NCI-H446 treated with DMSO at 0.1 percent for 48 hours (cell line): ENCODE measurements around the gene PSMD1.

Experiments
- DNase-seq: peaks from one replicate; lab custom pipeline; 2025; lab: John Stamatoyannopoulos, UW

The PSMD1 gene

DNA sequence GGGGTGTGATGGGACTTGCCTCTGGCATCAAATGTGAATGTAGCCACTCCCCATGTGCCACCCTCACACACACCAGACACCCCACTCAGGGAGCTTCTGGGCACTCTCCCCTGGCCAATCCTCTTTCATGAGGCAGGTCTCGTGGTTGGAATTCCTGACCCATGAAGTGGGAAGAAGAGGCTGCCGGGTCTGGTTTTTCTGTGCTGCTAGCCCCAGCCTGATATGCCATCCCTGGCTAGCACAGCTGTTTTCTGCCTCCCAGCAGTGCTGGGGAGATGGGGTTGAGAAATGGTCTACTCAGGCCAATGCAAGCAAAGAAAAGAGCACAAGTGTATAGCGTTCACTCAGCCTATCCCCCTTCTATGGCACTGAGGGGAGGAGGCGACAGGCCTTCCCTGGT lies 20.5 kb upstream of the PSMD1 start:
- no peak for DNase-seq

DNA sequence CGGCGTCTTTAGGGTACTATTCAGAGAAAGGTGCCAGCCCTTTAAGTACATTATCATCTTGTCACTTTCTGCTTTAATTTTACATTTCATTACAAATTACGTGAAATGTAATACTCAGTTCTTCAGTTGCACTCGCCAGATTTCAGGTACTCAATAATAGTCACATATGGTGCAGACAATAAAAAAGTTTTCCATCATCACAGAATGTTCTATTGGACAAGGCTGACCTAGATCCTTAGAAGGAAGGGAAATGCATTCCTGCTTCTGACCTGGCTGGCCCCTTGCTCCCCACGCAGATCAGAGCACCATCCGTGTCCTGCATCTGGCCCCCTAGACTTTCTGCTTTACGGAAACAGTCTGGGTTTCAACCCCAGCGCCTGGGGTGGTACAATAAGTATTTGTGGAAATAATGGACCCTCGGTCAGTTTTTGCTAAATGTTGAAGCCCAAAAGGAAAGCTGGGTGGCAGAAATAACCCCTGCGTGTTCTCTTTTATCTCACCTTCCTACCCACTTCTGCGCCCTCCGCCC lies 20.0 kb upstream of the PSMD1 start:
- no peak for DNase-seq

DNA sequence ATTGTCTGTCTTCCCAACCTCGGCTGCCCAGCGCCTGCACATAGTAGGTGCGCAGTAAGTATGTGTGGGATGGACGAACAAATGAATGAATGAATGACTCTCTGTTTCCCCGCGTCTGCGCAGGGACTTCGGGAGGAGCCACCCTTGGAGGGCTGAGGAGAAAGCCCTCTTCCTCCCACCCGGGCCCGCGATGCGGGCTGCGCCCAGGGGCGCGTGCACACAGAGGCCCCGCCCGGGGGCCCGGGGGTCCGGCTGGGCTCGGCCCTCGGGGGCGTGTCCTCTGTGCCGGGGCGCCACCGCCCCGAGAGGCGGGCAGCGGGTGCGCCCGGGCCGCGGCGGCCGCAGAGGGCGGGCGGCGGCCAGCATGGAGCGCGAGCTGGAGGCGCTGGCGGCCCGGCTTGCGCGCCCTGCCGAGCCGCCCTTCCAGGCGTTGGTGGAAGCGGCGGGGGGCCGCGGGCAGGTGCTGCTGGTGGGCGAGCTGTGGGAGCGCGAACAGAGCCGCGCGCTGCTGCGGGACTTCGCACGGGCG lies 19.4 kb upstream of the PSMD1 start, which contains the start of gene C2orf72:
Gene C2orf72 (plus strand): TSS at position 322 of the 529 bp plus-strand sequence. CDS start 43 bp downstream, at position 365.
- DNase-seq, result no peak

DNA sequence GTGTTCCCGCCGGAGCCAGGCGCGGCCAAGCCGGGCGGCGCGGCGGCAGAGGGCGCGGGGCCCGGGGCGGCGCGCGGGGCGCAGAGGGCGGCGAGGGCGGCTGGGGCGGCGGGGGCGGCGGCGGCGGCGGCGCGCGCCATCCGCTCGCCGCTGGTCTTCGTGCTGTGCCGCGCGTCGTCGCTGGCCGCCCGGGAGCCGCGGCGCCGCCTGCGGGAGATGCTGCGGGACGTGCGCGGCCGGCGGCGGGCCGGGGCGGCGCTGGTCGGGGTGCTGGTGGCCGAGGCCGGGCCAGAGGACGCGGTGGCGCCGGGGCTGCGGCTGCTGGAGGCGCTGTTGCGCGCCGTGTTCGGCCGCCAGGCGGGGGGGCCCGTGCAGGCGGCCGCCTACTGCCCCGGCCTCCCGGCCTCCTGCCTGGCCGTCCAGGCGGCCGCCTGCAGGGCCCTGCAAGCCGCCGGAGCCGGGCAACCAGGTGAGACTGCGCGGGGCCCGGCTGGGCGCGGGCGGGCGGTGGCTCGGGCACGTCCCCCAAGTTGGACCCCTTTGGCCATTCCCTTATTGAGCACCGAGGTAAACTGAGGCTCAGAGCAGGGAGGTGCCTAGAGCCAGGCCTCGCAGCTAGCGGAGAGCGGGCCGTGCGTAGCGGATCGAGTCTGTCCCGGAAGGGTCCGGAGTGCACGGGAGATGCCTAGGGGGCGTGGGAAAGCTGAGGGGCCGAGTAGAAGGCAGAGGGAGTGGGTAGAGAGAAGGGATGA lies 18.8 kb upstream of the PSMD1 start:
- no peak for DNase-seq

DNA sequence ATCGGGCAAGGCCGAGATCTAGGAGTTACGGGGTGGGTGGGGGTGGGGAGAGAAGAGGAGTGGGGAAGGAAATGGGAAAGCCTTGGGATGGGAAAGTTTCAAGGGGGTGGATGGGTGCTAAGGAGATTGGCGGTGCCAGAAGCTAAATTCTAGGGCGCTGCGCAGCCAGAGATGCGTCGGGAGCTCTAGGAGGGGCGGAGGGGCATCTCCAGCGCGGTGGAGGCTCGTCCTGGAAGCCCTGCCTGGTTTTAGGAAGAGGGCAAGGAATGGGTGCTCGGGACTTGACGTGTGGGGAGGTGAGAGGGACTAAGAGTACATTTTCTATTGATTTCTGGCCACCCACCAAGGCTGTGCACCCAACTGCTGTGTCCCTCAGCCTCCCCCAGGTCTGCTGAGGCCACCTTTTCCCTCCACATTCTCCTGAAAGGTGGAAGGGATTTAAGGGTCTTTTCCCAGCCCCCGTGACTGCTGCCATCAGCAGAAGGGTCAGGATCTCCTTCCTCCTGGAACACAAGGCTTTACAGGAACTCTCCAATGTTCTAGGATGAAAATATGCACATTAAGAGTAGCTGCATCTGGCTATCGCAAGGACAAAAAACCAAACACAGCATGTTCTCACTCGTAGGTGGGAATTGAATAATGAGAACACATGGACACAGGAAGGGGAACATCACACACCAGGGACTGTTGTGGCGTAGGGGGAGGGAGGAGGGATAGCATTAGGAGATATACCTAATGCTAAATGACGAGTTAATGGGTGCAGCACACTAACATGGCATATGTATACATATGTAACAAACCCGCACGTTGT lies 18.0 kb upstream of the PSMD1 start:
- no peak for DNase-seq

DNA sequence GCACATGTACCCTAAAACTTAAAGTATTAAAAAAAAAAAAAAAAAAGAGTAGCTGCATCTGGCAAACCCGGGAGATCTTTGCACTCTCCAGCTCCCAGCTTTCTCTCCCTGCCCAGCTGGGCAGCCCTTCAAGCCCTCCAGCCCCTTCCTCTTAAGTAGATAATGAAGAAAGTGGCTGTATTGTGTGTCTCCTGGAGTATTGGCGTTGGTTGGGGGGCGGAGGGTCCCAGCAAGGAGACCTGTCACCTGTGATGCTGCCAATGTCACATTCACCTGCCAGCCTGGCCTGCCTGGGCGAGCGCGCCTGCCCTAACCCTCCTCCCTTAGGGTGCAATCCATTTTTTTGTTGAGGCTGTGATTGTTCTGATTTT lies 17.4 kb upstream of the PSMD1 start:
- DNase-seq, result no peak

DNA sequence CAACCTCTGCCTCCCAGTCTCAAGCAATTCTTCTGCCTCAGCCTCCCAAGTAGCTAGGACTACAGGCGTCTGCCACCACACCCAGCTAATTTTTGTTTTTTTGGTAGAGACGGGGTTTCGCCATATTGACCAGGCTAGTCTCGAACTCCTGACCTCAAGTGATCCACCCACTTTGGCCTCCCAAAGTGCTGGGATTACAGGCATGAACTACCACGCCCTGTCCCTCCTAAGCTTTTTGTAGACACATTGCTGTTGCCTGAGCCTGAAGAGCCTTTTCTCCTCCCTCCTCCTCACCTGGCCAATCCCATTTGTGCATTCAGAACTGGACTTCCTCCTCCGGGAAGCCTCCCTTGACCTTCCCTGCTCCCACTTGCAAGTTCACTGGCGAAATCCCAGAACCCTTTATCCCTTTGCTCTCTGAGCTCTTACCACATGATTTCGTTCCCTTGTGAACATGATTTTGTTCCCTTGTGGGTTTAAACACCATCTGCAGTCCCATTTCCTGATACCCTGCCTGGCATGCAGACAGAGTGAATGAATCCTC lies 16.8 kb upstream of the PSMD1 start:
- no peak for DNase-seq

DNA sequence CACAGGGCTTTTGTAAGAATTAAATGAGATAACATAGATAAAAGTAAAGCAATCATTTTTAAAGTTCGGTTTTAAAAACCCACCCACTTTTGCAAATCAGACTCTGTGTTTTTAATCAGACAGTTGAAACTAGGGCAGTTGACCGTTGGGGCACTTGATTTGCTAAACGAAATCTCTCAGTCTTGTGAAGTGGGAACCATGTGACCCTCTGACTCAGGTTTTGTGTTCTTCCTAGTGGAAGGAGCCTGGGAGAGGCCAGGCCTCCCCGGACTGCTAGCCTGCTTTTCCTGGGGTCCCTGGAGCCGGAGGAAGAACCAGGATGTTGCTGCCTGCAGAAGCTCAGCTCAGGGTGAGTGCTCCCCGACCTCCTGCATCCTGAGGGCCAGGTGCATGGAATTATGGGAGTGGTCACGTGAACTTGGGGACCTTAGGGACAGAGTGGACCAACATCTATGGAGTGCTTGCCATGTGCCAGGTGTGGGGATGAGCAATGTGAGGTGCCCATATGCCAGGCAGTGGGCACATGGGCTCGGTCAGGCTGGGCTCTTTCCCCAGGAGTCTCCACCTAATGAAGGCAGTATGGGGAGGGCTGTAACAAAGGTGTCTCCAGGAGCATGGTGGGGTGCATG lies 15.5 kb upstream of the PSMD1 start:
- no peak for DNase-seq

DNA sequence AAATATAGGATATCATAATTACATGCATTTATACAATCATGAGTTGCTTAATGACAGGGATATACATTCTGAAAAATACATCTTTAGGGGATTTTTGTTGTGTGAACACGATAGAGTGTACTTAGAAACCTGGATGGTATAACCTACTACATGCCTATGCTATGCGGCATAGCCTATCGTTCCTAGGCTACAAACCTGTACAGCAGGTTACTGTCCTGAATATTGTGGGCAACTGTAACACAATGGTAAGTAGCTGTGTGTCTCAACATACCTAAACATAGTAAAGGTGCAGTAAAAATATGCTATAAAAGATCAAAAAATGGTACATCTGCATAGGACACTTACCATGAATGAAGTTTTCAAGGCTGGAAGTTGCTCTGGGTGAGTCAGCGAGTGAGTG lies 12.9 kb upstream of the PSMD1 start:
- DNase-seq, result no peak

DNA sequence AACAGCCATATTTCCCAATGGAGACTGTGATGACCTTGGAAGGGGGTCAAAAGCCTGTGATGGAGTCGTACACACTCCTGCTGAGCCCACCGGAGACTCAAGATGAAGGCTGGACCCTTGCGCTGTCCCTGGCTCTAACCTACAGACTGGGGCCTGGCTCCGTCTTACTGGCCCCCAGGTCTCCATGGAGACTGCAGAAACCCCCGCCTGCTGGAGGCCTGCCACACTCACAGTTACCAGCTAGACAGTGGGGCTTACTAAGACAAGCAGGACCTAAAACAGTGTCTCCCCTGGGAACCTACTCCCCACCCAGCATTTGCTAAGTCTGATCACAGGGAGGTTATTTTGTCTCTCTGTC lies 9.8 kb upstream of the PSMD1 start:
- no peak for DNase-seq

DNA sequence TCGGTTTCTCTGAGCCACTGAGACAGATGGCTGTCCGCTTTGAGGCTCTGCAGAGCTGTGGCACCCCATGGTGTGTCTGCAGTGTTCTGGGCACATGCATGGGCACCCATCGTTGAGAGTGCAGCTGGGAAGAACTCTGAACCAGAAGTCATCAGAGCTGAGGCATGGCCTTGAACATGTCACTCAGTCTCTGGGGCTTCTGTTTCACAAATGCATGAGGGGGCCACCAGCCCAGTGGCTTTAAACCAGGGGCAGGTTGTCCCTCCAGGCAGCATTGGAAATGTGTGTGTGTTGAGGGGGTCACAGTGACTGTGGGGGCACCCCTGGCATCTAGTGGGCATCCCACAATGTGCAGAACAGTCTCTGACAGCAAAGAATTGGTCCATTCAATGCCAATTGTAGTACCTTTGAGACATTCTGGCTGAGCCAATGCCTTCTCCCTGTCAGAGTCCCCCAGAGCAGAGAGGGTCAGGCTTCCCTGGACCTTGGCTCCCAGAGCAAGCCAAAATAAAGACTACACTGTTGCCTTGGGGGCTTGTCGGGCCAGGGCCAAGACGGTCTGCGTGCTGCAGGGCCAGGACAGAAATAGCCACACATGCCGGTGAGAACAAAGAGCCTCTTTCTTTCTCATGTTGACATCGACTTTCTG lies 9.3 kb upstream of the PSMD1 start:
- no peak for DNase-seq

DNA sequence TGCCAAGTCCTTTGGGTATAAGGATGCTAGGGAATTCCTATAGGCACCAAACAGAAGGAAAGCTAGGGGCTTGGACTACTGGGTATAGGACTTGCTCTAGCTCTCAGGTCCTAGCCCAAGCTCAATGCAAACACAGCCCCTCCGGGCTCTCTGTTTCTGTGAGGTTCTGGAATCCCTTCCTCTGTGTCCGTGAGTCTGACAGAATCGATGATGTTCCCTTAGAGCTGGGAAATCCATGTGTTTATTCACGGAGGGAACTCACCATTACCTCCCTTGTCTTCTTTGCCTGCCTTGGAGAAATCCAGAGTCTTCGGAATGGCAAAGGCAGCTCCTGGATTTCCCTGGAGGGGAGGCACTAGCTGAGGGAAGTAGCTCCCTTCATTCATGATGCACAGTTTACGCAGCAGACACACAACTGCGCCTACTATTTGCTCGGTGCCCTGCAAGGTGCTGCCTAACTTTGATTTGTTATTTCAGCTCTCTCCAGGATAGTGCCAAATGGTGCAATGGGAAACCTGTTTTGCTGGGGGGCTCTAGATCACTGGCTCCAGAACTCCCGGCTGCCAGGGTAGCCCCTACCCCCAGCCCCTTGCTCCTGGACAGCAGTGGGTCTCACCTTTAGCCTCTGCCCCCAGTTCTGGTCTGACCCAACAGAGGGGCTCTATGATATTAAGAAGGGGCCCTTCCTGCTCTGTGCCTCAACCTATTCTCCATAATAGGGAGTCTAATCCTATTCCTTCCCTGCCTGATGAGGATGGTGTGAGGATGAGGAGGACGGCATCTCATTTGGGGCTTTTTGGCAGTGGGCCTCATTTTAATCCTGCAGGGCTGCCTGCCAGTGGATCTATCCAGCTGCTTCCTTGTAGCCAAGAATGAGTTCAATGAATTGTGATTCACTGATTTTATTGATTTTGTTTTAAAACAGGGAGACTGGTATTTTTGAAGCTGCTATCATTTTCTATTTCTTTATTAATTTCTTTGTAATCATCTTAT lies 8.4 kb upstream of the PSMD1 start:
- DNase-seq, result no peak

DNA sequence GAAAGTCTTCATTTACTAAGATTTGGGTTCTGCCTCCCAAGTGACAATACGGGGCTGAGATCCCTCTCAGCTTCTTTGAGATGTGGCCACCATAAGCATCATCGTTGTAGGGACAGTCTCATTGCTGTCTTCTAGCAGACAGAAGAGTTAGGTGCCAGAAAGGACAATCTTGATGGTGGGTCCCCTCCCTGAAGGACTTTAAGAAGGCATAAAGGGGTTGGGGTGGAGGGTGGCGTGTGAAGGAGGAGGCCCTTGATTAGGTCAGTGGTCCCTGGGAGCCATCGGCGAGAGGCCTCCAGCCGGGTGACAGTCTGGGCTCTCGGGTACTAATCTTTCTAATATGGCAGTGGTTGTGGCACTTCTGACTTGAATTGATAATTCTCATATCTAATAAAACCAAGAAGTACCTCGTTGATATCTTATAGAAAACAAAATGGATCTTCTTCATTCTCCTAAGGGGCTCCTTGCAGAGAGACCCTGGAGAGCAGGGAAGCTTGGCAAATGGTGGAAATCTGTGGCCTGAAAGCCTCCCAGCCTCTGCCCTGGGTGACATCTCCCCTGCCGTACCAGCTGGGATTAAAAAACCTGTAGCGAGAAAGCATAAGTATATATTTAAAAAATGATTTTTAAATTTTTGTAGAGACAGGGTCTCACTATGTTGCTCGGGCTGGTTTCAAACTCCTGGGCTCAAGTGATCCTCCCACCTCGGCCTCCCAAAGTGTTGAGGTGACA lies 7.2 kb upstream of the PSMD1 start:
- DNase-seq, result no peak

DNA sequence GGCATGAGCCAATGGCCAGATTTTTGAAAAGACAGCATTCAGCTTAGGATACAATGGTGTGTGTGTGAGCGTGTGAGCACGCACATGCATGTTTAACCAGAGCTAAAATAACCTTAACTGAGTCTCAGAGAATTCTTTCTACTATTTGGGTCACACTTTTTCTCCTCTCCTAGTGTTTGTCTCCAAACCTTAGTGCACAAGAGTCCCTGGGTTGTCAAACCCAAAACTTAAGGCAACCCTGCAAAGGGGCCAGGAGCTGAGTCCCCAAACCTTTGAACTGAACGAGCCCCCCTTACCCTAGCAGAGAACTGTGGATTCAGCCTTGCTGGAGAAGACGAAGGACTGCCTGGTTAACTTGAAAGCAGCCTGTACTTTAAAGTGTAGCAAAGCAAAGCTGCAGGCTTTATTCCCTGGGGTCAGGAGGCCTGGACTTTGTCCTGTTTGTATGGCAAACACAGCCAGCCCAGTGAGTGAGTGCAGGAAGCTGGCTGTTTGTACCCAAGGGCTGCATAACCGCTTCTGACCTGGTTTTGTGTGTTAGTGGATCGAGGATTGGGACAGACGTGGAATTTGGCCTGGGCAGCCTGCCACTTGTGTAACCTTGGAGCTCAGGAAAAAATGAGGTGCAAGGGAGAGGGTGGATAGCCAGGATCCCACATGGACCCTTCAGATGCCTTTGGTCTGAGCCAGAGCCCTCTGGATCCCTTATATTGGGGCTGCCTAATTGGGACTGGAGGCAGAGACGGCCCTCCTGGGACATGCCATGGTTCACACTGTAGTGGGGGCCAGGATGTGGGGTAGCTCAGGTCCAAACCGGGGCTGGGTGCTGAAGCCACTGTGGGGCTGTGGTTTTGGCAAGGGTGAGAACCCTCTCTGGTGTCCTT lies 6.4 kb upstream of the PSMD1 start:
- DNase-seq, result no peak

DNA sequence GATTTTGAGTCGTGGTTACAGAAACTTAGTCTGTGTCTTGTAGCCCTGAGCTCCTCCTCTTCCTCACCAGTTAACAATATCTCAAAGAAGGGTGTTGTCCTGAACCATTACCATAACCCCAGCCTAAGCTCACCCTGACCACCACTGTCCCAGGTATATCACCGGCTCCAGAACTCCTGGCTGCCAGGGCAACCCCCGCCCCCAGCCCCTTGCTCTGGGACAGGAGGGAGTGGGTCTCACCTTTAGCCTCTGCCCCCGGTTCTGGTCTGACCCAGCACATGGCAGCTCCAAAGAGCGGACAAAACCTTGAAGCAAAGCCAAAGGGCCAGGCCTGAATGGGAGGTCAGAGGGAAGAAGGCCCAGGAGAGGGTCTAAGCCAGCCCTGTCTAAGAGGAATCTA lies 5.6 kb upstream of the PSMD1 start:
- no peak for DNase-seq

DNA sequence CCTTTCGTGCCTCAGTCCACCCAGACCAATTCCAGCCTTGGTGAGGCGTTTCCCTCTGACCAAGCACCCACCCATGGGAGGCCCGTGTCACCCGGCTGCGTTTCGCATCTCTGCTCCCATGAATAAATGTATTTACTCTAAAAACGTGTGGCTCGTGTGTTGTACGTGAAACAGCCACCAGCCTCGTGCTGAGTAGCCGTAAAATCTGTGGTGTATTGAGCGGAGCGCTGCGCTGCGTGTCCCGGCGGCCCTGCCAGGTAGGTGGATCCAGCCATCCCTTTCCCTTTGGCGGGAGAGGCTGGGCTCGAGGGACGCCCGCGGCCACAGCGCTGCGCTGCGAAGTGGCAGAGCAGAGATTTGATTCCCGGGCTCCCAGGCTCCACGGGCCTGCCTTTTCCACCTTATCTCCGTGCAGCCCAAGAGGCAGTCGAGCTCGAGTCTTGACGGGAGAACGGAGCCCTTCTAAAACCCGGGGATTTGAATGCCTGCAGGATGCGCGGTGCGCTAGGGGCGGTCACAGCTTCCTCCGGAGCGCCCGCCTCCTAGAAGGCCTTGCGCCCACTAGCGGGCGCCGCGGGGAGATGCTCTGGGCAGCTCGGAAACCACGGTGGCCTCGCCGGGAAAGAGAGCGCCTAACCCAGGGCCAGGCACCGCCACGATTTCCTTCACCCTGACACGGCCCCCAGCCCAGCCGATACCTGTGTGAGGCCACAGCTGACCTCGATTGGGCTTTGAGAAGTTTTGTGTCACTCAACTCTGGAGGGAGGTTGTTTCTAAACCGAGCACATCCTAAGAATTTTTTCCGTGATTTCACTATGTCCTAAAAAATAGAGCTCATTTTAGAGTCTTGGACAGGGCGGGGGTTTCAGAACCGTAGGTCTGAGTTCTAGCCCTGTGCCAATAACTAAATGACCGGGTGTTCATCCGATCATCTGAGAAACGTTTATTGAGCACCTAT lies 3.9 kb upstream of the PSMD1 start:
- DNase-seq, result peak; percentile 46

DNA sequence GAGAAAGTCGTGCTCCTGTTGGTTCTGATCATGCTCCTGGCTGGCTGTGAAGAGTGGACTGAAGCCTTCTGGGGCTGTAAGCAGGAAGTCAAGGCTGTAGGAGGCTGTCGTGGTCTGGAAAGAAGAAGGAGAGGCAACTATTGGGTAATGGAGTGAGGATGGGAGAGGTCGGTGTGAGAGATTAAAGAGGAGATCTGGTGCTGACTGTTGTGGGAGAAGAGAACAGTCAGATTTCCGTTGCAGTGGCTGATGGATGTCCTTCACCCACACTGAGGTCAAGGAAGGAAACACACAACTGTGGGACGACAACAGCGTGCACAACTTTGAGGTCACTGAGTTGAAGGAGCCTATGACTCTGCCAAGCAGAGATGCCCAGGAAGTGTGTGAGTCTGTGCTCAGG lies 2.8 kb upstream of the PSMD1 start:
- no peak for DNase-seq

DNA sequence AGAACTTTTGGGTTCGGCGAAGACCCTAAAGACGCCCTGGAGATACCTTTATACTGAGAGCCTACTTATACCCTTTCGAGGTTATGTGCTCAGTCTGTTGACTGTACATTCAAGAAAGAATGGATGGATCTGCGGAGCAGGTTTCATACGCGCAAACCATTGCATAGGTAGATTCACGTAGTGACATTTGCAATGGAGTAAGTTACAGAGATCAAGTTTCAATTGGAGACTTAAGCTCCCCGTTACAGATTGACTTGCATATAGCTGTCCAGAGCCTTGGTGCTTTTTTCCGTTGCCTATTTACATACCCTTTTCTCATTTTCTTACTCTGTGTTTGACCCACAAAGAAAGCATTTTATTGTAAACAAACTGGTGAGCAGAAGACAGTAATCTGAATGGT lies 923 bp downstream of the PSMD1 start:
- no peak for DNase-seq
